Activated naive CD8-positive, alpha-beta T cell treated with anti-CD3 and anti-CD28 coated beads for 36 hours (primary cell): ENCODE data around the gene DEGS2. TPM values are rescaled to one million over a fixed set of nuclear protein-coding genes. Genes with fewer than 3 reads are reported as not detected.

Source experiments
- DNase-seq: peaks from one replicate; pipeline ENCODE4 v3.0.0; 2021
- H3K27ac Mint-ChIP-seq: one replicate; pipeline ENCODE4 v1.8.0; 2022; ENCODE audit warnings: mild to moderate bottlenecking, moderate library complexity, mixed read lengths
- H3K27me3 Mint-ChIP-seq: one replicate; pipeline ENCODE4 v1.8.0; 2022; ENCODE audit warnings: mild to moderate bottlenecking, mixed read lengths
- H3K36me3 Mint-ChIP-seq: one replicate; pipeline ENCODE4 v1.8.0; 2021; ENCODE audit warnings: mild to moderate bottlenecking, mixed read lengths
- H3K4me1 Mint-ChIP-seq: one replicate; pipeline ENCODE4 v1.8.0; 2021; ENCODE audit warnings: mixed read lengths
- H3K4me3 Mint-ChIP-seq: one replicate; pipeline ENCODE4 v1.8.0; 2022; ENCODE audit warnings: mild to moderate bottlenecking, moderate library complexity, mixed read lengths
- H3K9me3 Mint-ChIP-seq: one replicate; pipeline ENCODE4 v1.8.0; 2022; ENCODE audit warnings: mixed read lengths
- total RNA-seq, 2 experiments: library from RNA; stranded (reverse); gene quantifications; one replicate each; pipeline ENCODE4 v1.2.3, GENCODE V29; 2021

DEGS2 gene
- total RNA-seq, 2 experiments from 2014 or later = 1.6 to 1.8 TPM

DNA sequence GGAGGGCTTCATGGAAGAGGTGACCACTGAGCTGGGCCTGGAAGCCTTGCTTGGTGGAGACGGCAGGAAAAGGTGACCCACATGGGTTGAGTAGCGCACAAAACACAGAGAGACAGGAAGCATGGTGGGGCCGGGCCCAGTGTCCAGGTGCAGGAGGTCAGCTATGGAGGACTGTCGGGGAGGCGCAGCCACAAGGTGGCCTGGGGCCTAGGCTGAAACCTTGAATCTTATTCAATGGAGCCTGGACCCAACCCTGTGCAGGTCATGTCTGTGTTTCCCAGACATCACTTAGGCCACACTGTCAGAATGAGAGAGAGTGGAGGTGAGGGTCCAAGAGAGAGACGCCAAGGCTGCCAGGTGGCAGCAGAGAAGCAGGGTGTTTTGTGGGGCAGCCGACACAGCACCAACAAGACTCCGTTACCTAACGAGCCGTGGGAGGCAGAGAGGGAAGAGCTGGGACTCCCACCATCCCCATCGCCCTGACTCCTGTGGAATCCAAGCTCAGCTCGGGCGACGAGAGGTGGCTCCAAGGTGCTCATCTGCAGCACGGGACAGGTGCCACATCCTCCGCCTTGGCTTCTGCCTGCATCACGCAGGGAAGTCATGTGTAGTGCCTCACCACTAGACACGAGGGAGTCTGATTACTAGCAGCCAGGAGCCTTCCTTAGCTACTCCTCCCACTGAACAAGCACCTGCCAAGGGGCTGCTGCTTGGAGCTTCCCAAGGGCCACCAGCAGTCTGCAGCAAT, 38.7 kb downstream of the DEGS2 start:
- peaks cover 21% of the 10 kb centered on the region for H3K36me3 Mint-ChIP-seq

DNA sequence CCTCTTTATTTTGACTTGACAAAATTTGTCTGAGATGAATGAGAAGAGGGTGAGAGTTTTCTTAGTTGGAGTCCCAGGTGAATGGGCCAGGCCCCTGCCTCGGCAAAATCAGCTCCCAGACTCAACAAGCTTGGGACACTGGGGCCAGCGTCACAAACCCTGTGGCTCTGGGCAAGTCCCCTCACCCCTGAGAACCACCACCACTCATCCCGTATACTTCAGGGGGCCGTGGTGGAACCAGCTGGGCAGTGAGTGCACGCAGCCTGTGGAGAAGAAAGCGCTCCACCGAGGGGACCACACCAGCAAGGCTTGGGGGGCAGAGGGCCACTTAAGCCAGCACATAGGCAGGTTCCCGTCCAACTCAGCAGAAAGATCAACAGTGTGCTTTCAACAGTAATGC, 40.2 kb downstream of the DEGS2 start:
- no peaks in the 10 kb centered on the region for H3K9me3 Mint-ChIP-seq
- H3K36me3 Mint-ChIP-seq = peaks cover 19% of the 10 kb centered on the region
- no peaks in the 10 kb centered on the region for H3K27me3 Mint-ChIP-seq
- peaks cover 31% of the 10 kb centered on the region for H3K4me1 Mint-ChIP-seq
- H3K27ac Mint-ChIP-seq = peak overlapping the region; percentile 39
- DNase-seq = no peak
- no peak overlapping the region for H3K4me3 Mint-ChIP-seq

More for the DNA sequence above, 38.7 kb downstream of the DEGS2 start:
- Mint-ChIP-seq H3K4me1 (peaks cover 31% of the 10 kb centered on the region), H3K4me3 (no peak overlapping the region), H3K27me3 (no peaks in the 10 kb centered on the region), H3K9me3 (no peaks in the 10 kb centered on the region), H3K27ac (peak overlapping the region; percentile 70)
- no peak for DNase-seq

DNA sequence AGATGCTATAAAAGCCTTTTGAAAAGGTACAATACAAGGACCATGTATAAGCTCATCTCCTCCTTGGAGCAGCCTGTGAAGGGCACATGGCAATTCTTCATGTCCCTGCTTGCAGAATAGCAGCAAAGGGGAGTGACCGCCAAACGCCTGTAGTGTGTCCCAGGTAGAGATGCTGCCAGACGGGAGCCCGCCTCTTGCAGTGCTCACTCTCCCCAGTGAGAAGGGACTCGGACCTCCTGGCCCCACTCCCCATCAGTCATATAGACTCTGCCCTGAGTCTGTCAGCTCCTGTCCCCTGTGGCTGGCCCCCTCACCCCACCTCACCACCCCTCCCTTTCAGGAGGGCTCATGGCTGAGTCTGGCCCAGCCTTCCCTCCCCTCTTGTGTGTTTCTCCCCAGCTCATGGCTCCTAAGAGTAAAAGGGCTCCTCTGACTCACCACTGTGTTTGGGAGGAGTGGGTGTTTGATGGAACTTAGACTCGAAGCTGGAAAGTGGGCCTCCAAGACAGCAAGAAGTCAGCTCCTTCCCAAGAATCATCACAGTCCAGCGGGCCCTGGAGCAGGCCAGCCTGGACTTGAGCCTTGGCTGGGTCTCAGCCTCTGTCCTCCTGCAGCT, 40.9 kb downstream of the DEGS2 start:
- Mint-ChIP-seq H3K4me1 (peaks cover 31% of the 10 kb centered on the region), H3K36me3 (peaks cover 22% of the 10 kb centered on the region), H3K27ac (peak overlapping the region; percentile 39), H3K27me3 (no peaks in the 10 kb centered on the region), H3K9me3 (no peaks in the 10 kb centered on the region), H3K4me3 (no peak overlapping the region)
- DNase-seq = no peak

DNA sequence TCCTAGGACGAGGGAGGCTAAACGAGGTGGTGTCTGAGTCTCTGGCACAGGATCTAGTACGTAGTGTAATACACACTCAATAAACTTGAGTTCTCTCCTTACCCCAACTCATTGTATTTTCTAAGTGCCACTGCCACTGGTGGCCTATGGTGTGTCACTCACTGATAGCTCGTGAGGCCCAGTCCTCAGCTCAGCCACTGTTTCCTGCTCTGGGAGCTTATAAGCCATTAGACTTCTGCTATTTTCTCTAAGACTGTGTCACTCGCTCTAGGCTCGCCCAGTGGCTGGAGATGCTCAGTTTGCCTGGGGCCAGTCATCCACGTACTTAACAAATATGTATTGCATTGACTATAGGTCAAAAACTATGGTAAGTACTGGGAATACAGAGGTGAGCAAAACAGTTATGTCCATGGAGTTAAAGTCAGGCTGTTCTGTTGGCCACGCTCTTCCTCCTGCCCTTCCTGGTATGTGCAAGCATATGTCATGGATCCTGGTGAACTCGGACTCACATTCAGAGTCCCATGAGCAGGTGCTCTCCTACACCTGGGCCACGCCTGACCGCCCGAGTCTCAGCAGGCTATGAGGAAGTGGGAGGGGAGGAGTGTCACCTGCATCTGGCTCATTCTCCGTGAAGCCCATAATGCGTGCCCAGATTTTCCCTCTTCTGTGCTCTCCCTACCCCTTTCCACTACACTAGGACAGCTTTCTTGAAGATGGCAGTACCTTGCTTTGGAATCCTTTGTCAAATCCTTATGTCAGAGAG, 41.6 kb downstream of the DEGS2 start:
- Mint-ChIP-seq H3K36me3 (peaks cover 21% of the 10 kb centered on the region), H3K27me3 (no peaks in the 10 kb centered on the region), H3K9me3 (no peaks in the 10 kb centered on the region), H3K4me3 (no peak overlapping the region), H3K27ac (peak overlapping the region; percentile 66), H3K4me1 (peaks cover 33% of the 10 kb centered on the region)
- DNase-seq = no peak

DNA sequence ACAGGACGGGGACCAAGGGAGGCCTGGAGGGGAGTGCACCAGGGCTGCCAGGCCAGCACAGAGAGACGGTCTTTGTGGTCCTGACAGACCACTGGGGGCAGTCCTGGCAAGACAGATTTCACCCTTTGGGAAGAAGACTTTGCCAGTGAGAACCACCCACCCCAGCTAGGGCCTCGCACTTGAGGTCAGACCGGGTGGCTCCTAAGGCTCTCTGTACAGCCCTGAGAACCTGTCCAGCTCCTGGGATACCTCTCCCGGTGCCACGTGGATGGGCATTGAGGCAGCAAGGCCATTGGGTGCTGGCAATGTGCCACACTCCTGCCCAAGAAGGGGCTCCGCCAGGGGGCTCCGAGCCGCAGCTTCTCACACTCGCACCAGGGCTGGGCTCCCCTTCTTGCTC, 42.4 kb downstream of the DEGS2 start:
- H3K9me3 Mint-ChIP-seq = no peaks in the 10 kb centered on the region
- no peak for DNase-seq
- no peaks in the 10 kb centered on the region for H3K27me3 Mint-ChIP-seq
- H3K27ac Mint-ChIP-seq = peak overlapping the region; percentile 66
- H3K36me3 Mint-ChIP-seq = peaks cover 27% of the 10 kb centered on the region
- peaks cover 39% of the 10 kb centered on the region for H3K4me1 Mint-ChIP-seq
- H3K4me3 Mint-ChIP-seq = no peak overlapping the region

DNA sequence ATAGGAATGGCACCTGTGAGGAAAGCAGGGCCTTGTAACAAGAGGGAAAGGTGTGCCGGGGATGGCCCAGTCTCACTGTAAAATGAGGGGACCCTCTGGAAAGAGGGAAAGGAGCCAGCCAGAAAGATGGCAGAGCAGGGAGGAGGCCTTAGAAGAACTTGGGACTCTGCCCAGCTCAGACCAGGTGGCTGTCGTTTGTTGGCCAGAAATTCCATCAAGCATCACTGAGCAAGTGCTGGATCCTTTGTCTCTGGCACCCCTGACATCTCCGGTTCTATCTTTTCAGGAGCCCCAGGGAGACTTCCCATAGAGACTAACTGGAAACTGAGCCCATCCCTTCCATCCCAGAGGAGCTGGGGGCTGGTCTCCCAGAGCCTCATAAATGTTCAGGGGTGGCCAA, 43.3 kb downstream of the DEGS2 start:
- H3K4me1 Mint-ChIP-seq = peaks cover 40% of the 10 kb centered on the region
- no peak for DNase-seq
- H3K4me3 Mint-ChIP-seq = no peak overlapping the region
- H3K9me3 Mint-ChIP-seq = no peaks in the 10 kb centered on the region
- H3K27me3 Mint-ChIP-seq = no peaks in the 10 kb centered on the region
- peak overlapping the region; percentile 56 for H3K27ac Mint-ChIP-seq
- peaks cover 27% of the 10 kb centered on the region for H3K36me3 Mint-ChIP-seq

DNA sequence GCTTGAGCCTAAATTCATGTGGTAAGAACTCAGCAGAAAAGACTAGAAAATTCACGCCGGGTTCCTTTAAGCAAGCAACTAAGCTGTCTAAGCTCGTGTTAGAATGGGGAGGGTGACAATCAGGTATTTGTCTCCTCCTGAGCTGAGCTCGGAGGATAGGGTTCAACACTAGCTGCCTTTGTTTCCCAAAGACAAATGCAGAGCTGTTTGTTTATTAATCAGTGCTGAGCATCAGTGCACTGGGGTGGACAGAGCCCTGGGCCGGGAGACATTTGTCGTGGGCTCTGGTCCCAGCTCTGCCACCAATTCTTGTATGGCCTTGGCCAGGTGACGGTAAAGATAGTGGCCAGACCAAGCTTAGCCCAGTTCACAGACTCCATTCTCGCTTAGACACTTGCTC, 43.7 kb downstream of the DEGS2 start:
- H3K36me3 Mint-ChIP-seq = peaks cover 27% of the 10 kb centered on the region
- no peaks in the 10 kb centered on the region for H3K27me3 Mint-ChIP-seq
- no peak overlapping the region for H3K4me3 Mint-ChIP-seq
- no peak for DNase-seq
- no peaks in the 10 kb centered on the region for H3K9me3 Mint-ChIP-seq
- peaks cover 40% of the 10 kb centered on the region for H3K4me1 Mint-ChIP-seq
- H3K27ac Mint-ChIP-seq = peak overlapping the region; percentile 56

DNA sequence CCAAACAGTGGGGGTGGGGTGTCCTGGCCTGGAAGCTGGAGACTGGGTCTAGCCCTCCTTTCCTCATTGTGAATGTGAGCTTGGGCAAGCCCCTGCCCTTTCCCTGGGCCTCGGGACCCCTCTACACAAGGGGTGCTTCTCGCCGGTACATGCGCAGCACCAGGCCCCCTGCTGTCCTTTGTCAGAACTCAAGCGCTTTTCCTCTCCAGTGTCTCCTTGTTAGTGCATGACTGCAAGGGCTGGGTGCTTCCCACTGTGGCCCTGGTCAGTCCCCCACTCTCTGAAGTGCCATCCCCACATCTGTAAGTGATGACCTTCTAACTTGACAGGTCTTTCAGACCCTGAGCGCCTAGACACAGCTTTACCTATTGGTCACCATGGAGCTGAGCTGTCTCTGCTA, 44.2 kb downstream of the DEGS2 start:
- no peak for DNase-seq
- Mint-ChIP-seq H3K27me3 (no peaks in the 10 kb centered on the region), H3K27ac (peak overlapping the region; percentile 56), H3K4me1 (peaks cover 38% of the 10 kb centered on the region), H3K9me3 (no peaks in the 10 kb centered on the region), H3K36me3 (peaks cover 26% of the 10 kb centered on the region), H3K4me3 (no peak overlapping the region)

DNA sequence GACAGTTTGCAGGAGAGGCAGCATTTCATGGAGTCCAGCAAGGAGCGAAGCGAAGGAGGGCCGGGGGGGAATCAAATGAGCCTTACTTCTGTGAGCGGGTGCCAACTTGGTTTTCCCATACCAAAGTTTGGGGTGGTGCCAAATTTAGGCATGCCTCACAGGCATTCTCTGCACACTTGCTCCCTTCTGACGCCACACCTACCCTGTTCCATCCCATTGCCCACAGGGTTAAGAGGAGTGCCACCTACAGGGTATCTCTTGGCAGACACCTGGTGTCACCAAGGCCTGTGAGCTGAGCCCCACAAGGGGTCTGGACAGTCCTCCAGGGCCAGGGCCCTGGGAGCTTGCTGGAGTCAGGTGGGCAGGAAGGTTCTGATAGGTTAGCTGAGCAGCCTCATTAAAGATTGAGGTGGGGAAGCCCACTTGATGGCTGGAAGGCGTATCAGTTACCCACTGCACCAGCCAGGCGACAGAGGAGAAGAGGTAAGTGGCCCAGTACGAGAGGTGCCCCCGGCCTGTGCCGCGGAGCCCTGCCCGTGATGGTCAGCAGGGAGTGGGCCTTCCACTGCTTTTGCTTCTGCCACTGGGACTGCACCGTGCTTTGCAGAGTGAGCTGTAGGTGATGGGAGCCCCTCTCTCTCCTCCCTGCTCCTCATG, 45.2 kb downstream of the DEGS2 start:
- Mint-ChIP-seq H3K27ac (peak overlapping the region; percentile 43), H3K4me1 (peaks cover 38% of the 10 kb centered on the region), H3K36me3 (peaks cover 30% of the 10 kb centered on the region), H3K27me3 (no peaks in the 10 kb centered on the region), H3K4me3 (no peak overlapping the region), H3K9me3 (no peaks in the 10 kb centered on the region)
- no peak for DNase-seq

DNA sequence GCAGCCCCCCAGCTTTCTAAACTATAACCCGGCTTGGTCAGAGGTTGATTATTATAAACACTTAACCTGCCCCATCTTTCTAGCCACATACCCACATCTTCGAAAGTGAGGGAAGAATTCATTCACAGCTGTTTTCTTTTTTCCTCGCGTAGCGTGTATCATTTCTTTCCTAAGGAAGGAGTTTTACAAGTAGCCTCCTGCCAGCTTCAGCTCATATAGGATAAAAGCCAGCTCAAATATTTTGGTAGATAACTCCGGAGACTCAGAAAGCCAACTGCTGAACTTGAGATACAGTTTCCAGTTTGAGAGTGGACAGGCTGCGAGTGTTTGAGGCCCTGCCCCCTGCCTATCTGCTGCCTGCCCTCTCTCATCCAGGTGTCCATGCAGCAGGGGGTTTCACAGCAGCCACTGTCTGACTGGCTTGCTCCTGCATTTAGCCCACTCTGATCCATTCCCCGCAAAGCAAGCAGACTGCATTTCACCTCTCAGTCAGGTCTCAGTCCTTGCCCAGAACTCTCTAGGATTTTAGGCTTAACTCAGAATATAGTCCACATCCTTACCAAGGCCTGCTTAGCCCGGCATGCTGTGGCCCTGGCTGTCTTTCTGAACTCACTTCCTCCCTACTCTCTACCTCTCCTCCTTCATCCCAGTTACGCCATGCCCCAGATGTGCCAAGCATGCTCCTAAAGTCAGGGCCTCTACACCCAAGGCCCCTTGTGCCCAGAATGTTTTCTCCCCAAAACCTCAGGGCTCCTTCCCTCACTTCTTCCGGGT, 47.3 kb downstream of the DEGS2 start:
- DNase-seq = no peak
- Mint-ChIP-seq H3K9me3 (no peaks in the 10 kb centered on the region), H3K4me3 (no peak overlapping the region), H3K36me3 (peaks cover 44% of the 10 kb centered on the region), H3K27me3 (no peaks in the 10 kb centered on the region), H3K4me1 (peaks cover 42% of the 10 kb centered on the region), H3K27ac (peak overlapping the region; percentile 68)

DNA sequence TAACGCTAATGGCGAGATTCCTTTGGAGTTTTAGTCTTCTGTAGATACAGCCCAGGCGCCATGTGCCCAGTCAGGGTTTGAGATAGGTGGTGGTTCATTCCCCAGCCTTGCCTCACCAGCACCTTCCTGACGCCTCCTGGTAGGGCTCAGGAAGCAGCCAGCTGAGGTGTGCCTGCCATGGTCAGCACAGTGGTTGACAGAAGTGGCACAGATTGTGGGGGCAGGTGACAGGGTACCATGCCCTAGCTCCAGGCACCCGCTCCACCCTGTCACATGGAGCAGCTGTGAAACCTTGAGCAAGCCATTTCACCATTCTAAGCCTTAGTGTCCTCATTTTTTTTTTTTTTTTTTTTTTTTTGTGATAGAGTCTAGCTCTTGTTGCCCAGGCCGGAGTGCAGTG, 48.6 kb downstream of the DEGS2 start:
- H3K36me3 Mint-ChIP-seq = peaks cover 51% of the 10 kb centered on the region
- DNase-seq = no peak
- no peaks in the 10 kb centered on the region for H3K9me3 Mint-ChIP-seq

DNA sequence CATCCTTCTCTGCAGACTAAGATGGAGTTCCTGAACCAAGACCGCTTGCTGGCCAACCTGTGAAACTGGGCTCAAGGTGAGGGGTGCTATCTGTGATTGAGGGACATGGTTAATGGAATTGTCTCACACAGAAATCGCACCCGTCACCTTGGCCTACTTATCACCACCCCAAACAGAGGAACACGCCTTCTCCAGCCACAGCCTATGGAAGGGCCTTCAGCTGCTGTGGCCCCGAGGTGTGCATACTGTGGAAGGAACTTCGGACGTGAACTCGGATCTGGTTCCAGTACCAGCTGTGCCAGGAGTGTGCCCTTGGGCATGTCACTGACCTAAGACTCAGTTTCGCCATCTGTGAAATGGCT, 49.9 kb downstream of the DEGS2 start:
- Mint-ChIP-seq H3K27ac (peak overlapping the region; percentile 94), H3K4me1 (peaks cover 61% of the 10 kb centered on the region), H3K36me3 (peaks cover 57% of the 10 kb centered on the region), H3K27me3 (no peaks in the 10 kb centered on the region), H3K4me3 (no peak overlapping the region), H3K9me3 (no peaks in the 10 kb centered on the region)
- no peak for DNase-seq

More for the DNA sequence above, 48.6 kb downstream of the DEGS2 start:
- Mint-ChIP-seq H3K4me3 (no peak overlapping the region), H3K4me1 (peaks cover 51% of the 10 kb centered on the region), H3K27me3 (no peaks in the 10 kb centered on the region), H3K27ac (peak overlapping the region; percentile 60)

DNA sequence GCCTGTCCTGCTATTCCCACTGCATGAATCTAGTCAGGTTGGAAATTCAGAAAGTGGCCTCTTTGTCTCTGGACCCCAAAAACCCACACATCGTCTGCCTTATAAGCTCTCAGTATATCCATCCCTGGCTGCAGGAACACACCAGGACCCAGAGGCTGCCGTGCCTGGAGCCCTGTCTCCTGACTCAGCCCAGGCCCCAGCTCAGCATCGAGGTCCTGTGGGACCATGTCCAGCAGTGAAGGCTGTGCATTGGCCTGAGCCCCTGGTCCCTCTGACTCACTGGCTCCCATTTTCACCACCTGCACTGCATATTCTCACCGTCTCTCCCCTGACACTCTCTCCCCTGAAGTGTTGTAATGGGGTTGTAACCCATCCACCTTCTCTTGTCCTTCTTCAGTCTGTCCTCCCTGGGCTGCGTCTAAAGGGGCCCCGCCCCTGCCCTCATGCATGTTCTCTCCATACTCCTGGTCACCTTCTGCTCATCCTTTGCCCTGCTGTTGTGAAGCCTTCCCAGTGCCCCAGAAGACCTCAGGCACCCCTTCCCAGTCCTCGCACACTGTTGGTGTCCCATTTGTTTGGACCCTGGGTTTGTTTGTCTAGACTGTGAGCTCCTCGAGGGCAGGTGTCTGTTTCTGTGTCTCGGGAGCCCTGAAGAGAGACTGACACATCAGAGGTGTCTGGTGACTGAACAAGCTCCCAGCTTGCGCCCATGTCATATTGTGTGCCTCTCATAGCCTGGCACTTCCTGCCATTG, 50.4 kb downstream of the DEGS2 start:
- Mint-ChIP-seq H3K27me3 (no peaks in the 10 kb centered on the region), H3K27ac (peak overlapping the region; percentile 94), H3K4me1 (peaks cover 67% of the 10 kb centered on the region), H3K36me3 (peaks cover 63% of the 10 kb centered on the region), H3K9me3 (no peaks in the 10 kb centered on the region), H3K4me3 (no peak overlapping the region)
- DNase-seq = no peak
